HepG2 (cell line): ENCODE measurements around the gene PRELP.

Experiments
- ATF6 ChIP-seq: sonication (generic); formaldehyde crosslinking; conservative IDR thresholded peaks from 2 replicates; pipeline ENCODE4 v1.4.0; 2020; ENCODE audit warnings: missing genetic modification reagents
- CHD4 ChIP-seq: fragments of 200-600 bp; sonication (generic); IDR thresholded peaks from 2 replicates; pipeline ENCODE4 v1.7.0; 2017; ENCODE audit warnings: mild to moderate bottlenecking, low read length, borderline replicate concordance
- CTCF ChIP-seq: sonication (generic); formaldehyde crosslinking; IDR thresholded peaks from 2 replicates; pipeline ENCODE4 v1.5.0; 2020; ENCODE audit warnings: mild to moderate bottlenecking, missing genetic modification reagents, moderate library complexity
- GABPA ChIP-seq, 2 experiments: IDR thresholded peaks; 2 replicates each; pipeline ENCODE4 v1.6.1; 2011 to 2016; ENCODE audit warnings: low read depth in 2 of 2, low read length in 1 of 2, missing biosample characterization in 1 of 2, missing genetic modification characterization in 1 of 2
- JUND ChIP-seq: sonication (generic); formaldehyde crosslinking; IDR thresholded peaks from 2 replicates; pipeline ENCODE4 v1.8.0; 2022; ENCODE audit warnings: mild to moderate bottlenecking, missing genetic modification reagents
- ZNF143 ChIP-seq: sonication (generic); formaldehyde crosslinking; IDR thresholded peaks from 2 replicates; pipeline ENCODE4 v1.4.0; 2020; ENCODE audit warnings: missing genetic modification reagents
- ZNF558 ChIP-seq: sonication (generic); formaldehyde crosslinking; IDR thresholded peaks from 2 replicates; pipeline ENCODE4 v1.9.0; 2022; ENCODE audit warnings: mild to moderate bottlenecking, missing genetic modification reagents, borderline replicate concordance
- ZNF660 ChIP-seq: sonication (generic); formaldehyde crosslinking; IDR thresholded peaks from 2 replicates; pipeline ENCODE4 v1.5.1; 2020; ENCODE audit warnings: mild to moderate bottlenecking, low read depth, missing genetic modification reagents, borderline replicate concordance
- ZZZ3 ChIP-seq: sonication (generic); formaldehyde crosslinking; IDR thresholded peaks from 2 replicates; pipeline ENCODE4 v1.4.0; 2020; ENCODE audit warnings: missing genetic modification reagents, mild to moderate bottlenecking, borderline replicate concordance
- TF ChIP-seq, protein P1 (sequence below): sonication (generic); formaldehyde crosslinking; IDR thresholded peaks from 2 replicates; pipeline ENCODE4 v1.4.0; 2020; ENCODE audit warnings: missing genetic modification reagents, borderline replicate concordance

DNA sequence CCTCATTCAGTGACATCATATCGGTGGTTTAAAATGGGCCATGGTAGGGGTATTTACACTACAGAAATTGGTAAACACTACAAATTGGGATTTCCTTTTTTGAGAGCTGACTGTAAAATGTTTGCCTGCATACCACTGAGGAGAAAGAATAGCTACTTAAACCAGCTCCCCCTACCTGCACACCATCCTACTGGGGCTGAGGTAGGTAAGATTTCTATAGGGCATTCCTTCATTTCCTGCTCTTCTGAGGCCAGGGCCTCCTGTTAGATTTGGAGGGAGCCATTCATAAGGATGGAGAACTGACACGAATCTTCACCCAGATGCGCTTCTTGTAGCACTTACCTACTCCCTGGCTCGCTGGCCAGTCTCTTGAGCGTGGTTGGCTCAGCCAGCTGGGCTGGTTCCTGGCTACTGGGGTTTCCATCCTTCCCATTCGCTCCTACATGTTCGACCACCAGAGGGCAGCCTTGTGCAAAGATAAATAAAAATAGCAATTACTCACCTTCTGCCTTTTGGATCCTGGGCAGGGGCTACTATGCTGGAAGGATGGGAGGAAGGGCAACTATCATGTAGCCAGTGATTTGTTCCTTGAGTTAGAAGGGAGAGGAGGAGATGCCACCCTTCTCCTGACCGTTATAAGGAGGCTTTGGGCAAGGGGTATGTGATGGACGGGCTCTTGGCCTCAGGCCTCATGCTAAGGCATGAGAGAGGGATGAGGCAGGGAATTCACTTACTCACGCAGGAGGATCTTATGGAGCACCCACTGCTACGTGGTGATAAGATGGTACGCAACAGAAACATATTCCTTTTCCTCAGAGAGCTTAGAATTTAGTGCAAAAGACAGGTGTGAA lies 29.0 kb downstream of the PRELP start:
- TF ChIP-seq CTCF (CRISPR knock-in tag): peak; percentile 83
- no peak for TF ChIP-seq ZNF143 (CRISPR knock-in tag)
- no peak for TF ChIP-seq JUND (CRISPR knock-in tag)
- no peak for TF ChIP-seq ZNF660 (CRISPR knock-in tag)
- TF ChIP-seq ZNF558: no peak
- no peak for TF ChIP-seq ZZZ3
- no peak for TF ChIP-seq ATF6 (CRISPR knock-in tag)
- no peak for TF ChIP-seq GABPA (IDR thresholded peaks at IDR 0.05; ENCODE audit: low read depth, low read length)
- TF ChIP-seq GABPA (CRISPR knock-in tag; IDR thresholded peaks at IDR 0.05; ENCODE audit: low read depth): no peak
- no peak for TF ChIP-seq CHD4
- TF ChIP-seq, protein P1, sequence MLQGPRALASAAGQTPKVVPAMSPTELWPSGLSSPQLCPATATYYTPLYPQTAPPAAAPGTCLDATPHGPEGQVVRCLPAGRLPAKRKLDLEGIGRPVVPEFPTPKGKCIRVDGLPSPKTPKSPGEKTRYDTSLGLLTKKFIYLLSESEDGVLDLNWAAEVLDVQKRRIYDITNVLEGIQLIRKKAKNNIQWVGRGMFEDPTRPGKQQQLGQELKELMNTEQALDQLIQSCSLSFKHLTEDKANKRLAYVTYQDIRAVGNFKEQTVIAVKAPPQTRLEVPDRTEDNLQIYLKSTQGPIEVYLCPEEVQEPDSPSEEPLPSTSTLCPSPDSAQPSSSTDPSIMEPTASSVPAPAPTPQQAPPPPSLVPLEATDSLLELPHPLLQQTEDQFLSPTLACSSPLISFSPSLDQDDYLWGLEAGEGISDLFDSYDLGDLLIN: no peak
